Measurements from ENCODE around the gene ADPRM.

Gene ADPRM

DNA sequence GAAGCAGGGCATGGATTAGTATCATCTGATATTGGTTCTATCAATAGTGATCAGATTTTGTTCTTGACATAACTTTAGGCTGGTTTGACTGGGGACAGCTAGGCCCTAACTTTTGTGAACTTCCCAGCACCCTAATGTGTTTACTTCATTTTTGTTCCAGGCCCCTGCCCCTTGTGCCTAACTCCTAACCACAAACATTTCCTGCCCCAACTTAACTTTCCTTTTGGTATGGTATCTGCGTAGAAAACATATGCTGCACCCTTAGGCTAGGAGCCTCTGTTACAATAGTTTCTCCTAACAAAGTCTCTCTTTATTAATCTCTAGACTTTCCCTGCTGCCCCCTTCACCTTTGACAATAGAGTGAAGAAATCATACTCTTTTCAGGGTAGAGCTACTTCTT, 2.5 kb downstream of the ADPRM start:
- peaks cover 0 to 50% (median 24%) of the 10 kb centered on the region in 4 donors for H3K4me1 ChIP-seq
- H3K27ac ChIP-seq = peak overlapping the region; percentile 1 to 7
- no peak overlapping the region for H3K4me3 ChIP-seq
- no peaks in the 10 kb centered on the region for H3K27me3 ChIP-seq
- H3K9me3 ChIP-seq = no peaks in the 10 kb centered on the region
- DNase-seq = no peak
- intact Hi-C loops (cut with DNase I; ENCODE audit: low total_unique reads) = loop anchor here (5.0 kb wide), 1 partner anchor 53 kb away; no protein-coding TSS in a partner anchor
- TF ChIP-seq, protein P1, sequence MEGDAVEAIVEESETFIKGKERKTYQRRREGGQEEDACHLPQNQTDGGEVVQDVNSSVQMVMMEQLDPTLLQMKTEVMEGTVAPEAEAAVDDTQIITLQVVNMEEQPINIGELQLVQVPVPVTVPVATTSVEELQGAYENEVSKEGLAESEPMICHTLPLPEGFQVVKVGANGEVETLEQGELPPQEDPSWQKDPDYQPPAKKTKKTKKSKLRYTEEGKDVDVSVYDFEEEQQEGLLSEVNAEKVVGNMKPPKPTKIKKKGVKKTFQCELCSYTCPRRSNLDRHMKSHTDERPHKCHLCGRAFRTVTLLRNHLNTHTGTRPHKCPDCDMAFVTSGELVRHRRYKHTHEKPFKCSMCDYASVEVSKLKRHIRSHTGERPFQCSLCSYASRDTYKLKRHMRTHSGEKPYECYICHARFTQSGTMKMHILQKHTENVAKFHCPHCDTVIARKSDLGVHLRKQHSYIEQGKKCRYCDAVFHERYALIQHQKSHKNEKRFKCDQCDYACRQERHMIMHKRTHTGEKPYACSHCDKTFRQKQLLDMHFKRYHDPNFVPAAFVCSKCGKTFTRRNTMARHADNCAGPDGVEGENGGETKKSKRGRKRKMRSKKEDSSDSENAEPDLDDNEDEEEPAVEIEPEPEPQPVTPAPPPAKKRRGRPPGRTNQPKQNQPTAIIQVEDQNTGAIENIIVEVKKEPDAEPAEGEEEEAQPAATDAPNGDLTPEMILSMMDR (IDR thresholded peaks at IDR 0.05) = no peak
- peaks cover 2 to 9% (median 5%) of the 10 kb centered on the region in 3 donors for H3K36me3 ChIP-seq

DNA sequence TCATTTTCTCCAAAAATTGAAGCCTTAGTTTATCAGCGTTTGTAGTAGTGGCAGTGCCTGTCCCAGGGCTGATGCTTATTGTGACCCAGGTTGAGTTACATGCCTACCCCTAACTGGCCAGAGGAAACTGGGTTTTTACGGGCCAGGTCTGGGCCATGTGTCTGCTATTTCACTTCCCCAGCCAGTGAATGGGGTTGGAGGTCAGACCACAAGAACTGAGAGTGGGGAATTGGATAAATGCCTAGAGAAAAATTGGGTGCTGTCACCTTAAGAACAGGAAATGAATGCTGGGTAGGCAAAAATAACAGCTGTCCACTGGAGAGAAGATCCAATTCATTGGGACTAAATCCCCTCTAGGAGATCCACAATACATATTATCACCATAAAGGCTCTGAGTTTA, 5.2 kb downstream of the ADPRM start:
- TF ChIP-seq, protein P1 (IDR thresholded peaks at IDR 0.05) = no peak
- Histone ChIP-seq H3K27me3 (no peaks in the 10 kb centered on the region), H3K27ac (no peak overlapping the region), H3K4me1 (peaks cover 0 to 31% (median 15%) of the 10 kb centered on the region in 4 donors), H3K4me3 (no peak overlapping the region), H3K36me3 (peaks cover 26 to 29% (median 27%) of the 10 kb centered on the region in 3 donors), H3K9me3 (no peaks in the 10 kb centered on the region)
- DNase-seq = no peak
- intact Hi-C loops (cut with DNase I; ENCODE audit: low total_unique reads) = no loop called here

DNA sequence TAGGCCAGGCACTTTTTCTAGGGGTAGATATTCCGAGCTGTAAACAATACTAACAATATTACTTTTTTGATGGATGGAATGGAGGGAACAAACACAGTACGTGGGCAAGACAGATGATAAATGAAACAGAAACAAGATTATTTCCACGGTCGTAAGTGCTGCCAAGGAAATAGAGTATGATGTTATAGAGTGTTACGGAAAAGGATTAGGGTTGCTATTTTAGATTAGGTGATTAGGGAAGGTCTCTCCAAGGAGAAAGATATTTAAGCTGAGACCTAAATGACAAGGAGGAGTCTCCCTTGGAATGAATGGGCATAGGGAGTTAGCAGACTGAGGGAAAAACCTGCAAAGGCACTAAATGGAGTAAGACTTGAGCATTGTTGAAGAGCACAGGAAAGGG, 8.3 kb downstream of the ADPRM start:
- no peaks in the 10 kb centered on the region for H3K27me3 ChIP-seq
- TF ChIP-seq, protein P1 (IDR thresholded peaks at IDR 0.05) = no peak
- intact Hi-C loops (cut with DNase I; ENCODE audit: low total_unique reads) = no loop called here

DNA sequence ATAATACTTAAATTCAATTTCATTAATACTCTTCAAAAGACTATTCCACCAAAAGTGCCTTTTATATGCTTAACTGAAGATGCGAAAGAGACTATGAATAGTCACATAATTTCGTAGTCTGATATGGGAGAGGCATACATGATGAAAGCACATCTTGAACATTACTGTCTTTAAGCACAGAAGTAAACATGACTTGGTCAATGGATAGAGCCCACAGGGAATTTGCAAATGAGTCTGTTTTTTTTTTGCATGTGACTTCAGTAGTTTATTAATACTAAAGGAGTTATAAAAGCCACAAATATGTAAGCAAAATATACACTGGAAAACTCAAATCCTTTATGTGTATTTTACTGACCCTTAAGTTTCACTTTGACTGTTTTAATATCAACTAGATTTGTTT, 15.9 kb downstream of the ADPRM start:
- no peaks in the 10 kb centered on the region for H3K4me1 ChIP-seq
- H3K4me3 ChIP-seq = no peak overlapping the region
- H3K27ac ChIP-seq = no peak overlapping the region
- no peaks in the 10 kb centered on the region for H3K27me3 ChIP-seq
- H3K36me3 ChIP-seq = peaks cover 46 to 59% (median 49%) of the 10 kb centered on the region in 3 donors
- no peak for DNase-seq
- no peaks in the 10 kb centered on the region for H3K9me3 ChIP-seq
- TF ChIP-seq, protein P1 (IDR thresholded peaks at IDR 0.05) = no peak
- intact Hi-C loops (cut with DNase I; ENCODE audit: low total_unique reads) = no loop called here

More for the DNA sequence above, 8.3 kb downstream of the ADPRM start:
- H3K27ac ChIP-seq = no peak overlapping the region
- H3K4me1 ChIP-seq = peaks cover 0 to 11% (median 3%) of the 10 kb centered on the region in 4 donors
- H3K4me3 ChIP-seq = no peak overlapping the region
- no peak for DNase-seq
- no peaks in the 10 kb centered on the region for H3K9me3 ChIP-seq
- peaks cover 48 to 58% (median 48%) of the 10 kb centered on the region in 3 donors for H3K36me3 ChIP-seq

DNA sequence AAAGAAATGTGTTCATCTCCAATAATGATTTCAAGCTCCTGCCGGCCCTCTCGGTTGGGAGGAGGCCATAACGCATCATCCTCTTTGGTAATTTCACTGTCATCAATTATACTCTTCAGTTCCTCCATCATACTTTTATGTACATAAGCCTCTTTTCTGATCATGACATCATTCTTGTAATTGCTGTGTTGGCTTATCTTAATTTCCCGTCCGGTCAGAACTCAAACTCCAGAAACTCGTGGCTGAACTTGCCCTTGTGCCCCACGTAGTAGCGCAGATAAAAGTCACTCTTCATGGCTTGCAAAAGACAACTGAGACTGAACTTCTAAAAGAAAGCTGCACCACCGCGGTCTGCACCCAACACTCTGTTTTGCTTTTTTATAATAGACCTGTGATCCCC, 18.8 kb downstream of the ADPRM start:
- Histone ChIP-seq H3K27me3 (no peaks in the 10 kb centered on the region), H3K9me3 (no peaks in the 10 kb centered on the region), H3K27ac (no peak overlapping the region), H3K4me3 (no peak overlapping the region), H3K4me1 (no peaks in the 10 kb centered on the region), H3K36me3 (peaks cover 27 to 50% (median 28%) of the 10 kb centered on the region in 3 donors)
- no peak for DNase-seq
- intact Hi-C loops (cut with DNase I; ENCODE audit: low total_unique reads) = no loop called here
- TF ChIP-seq, protein P1 (IDR thresholded peaks at IDR 0.05) = no peak

DNA sequence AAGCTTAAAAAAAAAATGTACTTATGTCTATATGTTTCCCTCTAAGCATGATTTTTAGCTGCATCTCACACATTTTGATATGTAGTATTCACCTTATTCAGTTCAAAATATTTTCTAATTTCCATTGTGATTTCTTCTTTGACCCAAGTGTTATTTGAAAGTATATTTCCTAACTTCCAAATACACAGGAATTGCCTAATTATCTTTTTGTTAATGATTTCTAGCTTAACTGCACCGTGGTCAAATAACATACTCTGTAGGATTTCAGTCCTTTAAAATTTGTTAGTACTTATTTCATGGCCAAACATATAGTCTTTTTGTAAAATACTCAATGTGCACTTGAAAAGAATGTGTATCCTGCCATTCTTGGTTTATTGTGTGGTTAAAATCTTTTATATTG, 21.2 kb downstream of the ADPRM start:
- no peaks in the 10 kb centered on the region for H3K4me1 ChIP-seq
- peaks cover 17 to 46% (median 20%) of the 10 kb centered on the region in 3 donors for H3K36me3 ChIP-seq
- H3K9me3 ChIP-seq = no peaks in the 10 kb centered on the region
- no peak for DNase-seq
- TF ChIP-seq, protein P1 (IDR thresholded peaks at IDR 0.05) = no peak
- H3K4me3 ChIP-seq = no peak overlapping the region
- H3K27me3 ChIP-seq = no peaks in the 10 kb centered on the region
- intact Hi-C loops (cut with DNase I; ENCODE audit: low total_unique reads) = no loop called here
- no peak overlapping the region for H3K27ac ChIP-seq

Measured in tibial artery (tissue), 4 donors.